Fibroblast of villous mesenchyme (primary cell): ENCODE results near the gene UBALD1. TPM values are rescaled to one million over a fixed set of nuclear protein-coding genes. Genes with fewer than 3 reads are reported as not detected.
"Not testable (repeated sequence)": the region's sequence is repeated elsewhere in the genome, so short reads cannot be mapped to it uniquely, and the experiment has no call there.

Experiments
- DNase-seq: peaks from one replicate; pipeline ENCODE4 v3.0.0-alpha.2; 2010; ENCODE audit warnings: low read depth
- H3K4me3 ChIP-seq: 2 replicates; pipeline ENCODE4 v1.5.1; 2011; ENCODE audit warnings: low read depth, mild to moderate bottlenecking, low read length
- total RNA-seq: library from RNA; depleted of rRNA; stranded (reverse); fragments of >200 nt; gene quantifications from 2 replicates; pipeline ENCODE4 v1.2.3, GENCODE V29; 2012
- TF ChIP-seq, protein P1 (sequence below): IDR thresholded peaks from 2 replicates; pipeline ENCODE4 v1.5.1; 2012; ENCODE audit warnings: low read depth, mild to moderate bottlenecking, low read length; ENCODE audit not compliant: insufficient read depth

The UBALD1 gene
- total RNA-seq, 1 donor = 6.9 TPM

DNA sequence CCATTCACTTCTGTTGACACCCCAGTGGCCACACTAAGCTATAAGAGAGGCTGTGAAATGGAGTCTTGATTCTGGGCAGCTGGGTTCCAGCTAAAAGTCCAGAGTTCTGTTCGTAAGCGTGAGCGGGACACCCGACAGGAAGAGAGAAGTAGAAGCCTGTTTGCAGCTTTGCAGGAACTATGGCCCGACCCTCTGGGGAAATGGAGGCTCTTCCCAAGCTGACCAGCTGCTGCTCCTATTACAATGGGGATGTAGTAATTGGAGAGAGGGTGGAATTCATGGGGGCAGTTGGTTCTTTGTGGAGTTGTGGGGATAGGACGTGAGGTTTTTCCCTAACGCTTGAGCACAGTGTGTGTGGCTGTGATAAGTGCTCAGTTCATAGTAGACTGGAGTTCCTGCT lies 28.4 kb downstream of the UBALD1 start:
- DNase-seq = no peak
- no peak overlapping the region for H3K4me3 ChIP-seq
- TF ChIP-seq, protein P1, sequence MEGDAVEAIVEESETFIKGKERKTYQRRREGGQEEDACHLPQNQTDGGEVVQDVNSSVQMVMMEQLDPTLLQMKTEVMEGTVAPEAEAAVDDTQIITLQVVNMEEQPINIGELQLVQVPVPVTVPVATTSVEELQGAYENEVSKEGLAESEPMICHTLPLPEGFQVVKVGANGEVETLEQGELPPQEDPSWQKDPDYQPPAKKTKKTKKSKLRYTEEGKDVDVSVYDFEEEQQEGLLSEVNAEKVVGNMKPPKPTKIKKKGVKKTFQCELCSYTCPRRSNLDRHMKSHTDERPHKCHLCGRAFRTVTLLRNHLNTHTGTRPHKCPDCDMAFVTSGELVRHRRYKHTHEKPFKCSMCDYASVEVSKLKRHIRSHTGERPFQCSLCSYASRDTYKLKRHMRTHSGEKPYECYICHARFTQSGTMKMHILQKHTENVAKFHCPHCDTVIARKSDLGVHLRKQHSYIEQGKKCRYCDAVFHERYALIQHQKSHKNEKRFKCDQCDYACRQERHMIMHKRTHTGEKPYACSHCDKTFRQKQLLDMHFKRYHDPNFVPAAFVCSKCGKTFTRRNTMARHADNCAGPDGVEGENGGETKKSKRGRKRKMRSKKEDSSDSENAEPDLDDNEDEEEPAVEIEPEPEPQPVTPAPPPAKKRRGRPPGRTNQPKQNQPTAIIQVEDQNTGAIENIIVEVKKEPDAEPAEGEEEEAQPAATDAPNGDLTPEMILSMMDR = no peak

DNA sequence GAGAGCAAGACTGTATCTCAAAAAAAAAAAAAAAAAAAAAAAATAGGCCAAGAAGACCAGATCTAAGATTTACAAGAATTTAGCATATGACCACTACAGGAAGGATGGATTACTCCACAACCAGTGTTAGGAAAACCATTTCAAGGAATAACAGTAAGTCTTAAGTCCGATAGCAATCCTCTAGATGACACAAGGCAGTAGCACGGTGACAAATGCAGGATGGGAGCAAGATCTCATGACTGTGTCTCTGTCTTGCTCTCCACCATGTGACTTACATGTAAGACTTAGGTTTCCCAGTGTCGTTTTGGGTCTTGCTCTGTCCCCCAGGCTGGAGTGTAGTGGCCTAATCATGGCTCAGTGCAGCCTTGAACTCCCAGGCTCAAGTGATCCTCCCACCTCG lies 30.8 kb downstream of the UBALD1 start:
- TF ChIP-seq, protein P1 = no peak
- no peak overlapping the region for H3K4me3 ChIP-seq
- DNase-seq = no peak

DNA sequence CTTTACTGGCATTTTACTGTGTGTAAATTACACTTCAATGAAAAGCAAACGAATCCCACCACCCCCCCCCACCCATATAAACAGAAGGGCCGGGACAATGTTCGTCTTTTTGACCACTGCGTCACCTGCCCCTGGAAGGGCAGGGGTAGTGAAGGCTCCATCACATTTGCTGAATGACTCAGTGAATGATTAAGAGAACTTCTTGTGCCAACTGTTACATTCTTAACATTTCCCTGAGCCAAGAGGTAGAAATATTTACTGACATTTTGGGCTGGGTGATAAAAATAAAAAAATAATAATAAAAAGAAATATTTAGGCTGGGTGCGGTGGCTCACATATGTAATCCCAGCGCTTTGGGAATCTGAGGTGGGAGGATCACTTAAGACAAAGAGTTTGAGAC lies 34.4 kb downstream of the UBALD1 start:
- no peak for DNase-seq
- H3K4me3 ChIP-seq = no peak overlapping the region
- TF ChIP-seq, protein P1 = no peak

DNA sequence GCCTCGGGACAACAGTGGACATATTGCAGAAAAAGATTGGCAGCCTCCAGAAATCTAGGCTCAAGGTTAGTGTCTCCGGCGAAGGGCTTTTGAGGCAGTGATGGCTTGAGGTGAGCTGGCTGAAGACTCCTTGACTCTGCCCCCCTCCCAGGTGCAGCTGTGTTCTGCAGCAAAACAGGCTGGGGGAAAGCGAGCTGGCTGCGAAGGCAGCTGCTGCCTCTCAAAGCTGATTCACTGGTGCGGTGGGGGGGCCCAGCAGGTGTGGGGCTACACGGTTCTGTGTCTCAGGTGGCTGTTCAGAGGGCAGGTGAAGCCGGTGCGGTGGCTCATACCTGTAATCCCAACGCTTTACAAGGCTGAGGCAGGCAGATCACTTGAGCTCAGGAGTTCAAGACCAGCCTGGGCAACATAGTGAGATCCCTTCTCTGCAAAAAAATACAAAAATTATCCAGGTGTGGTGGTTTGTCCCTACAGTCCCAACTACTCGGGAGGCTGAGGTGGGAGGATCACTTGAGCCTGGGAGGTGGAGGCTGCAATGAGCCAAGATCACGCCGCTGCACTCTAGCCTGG lies 35.6 kb downstream of the UBALD1 start:
- TF ChIP-seq, protein P1 = no peak
- no peak for DNase-seq
- no peak overlapping the region for H3K4me3 ChIP-seq

DNA sequence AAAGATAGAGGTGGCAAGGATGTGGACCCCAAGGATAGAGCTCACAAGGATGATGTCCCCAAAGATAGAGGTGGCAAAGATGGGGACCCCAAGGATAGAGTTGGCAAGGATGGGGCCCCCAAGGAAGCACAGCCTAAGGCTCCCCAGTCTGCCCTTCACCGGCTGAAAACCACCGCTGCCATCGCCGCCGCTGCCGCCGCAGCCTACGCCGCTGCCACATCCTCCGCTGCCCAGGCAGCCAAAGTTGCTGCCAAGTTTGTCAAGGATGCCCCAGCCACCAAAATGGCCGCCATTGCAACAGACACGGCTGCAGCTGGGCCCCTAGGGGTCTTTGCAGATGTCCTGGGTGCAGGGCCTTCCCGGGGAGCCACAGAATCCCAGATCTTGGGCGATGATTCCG lies 38.7 kb downstream of the UBALD1 start:
- H3K4me3 ChIP-seq = no peak overlapping the region
- no peak for DNase-seq
- TF ChIP-seq, protein P1 = no peak

DNA sequence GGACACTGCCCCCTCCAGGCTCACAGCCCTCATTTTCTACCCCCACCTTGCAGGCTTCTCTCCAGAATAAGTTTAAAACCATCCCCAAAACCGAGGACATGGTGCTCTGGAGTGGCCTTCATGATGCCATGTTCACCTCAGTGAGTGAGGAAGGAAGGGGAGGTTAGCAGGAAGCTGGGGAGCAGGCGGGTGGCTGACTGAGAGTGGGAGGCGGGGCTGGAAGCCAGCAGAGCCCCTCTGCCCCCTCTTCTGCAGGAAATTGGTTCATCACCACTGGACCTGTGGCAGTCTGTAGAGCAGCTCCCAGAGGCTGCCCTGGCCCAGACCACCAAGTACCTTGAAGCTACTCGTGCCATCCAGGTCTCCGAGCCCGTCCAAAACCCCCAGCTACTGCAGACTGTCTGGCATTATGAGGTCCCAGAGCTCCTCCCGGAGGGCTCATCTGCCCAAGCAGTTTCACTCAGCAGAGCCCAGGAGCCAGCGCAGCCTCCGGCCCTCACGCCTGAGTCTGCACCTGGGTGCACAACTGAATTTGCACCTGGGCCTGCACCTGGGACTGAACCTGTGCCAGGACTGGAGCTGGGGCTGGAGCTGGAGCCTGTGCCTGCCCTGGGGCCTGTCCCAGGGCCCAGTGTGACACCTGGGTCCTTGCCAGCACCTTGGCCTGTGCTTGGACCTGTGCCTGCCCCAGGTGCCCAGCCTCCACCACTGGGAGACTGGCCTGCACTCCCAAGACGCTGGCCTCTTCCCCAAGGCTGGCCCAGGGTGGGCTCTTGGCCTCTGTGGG lies 39.6 kb downstream of the UBALD1 start:
- no peak for DNase-seq
- no peak overlapping the region for H3K4me3 ChIP-seq
- TF ChIP-seq, protein P1 = no peak

DNA sequence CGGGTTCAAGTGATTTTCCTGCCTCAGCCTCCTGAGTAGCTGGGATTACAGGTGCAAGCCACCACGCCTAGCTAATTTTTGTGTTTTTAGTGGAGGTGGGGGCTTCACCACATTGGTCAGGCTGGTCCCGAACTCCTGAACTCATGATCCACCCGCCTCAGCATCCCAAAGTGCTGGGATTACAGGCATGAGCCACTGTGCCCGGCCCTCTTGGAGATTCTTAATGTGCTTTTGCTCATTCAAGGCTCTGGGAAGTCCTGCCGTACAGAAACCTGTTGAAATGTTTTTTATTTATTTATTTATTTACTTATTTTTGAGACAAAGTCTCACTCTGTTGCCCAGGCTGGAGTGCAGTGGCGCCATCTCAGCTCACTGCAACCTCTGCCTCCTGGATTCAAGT lies 40.8 kb downstream of the UBALD1 start:
- not testable (repeated sequence) for DNase-seq, H3K4me3 ChIP-seq
